Keratinocyte (primary cell): ENCODE results near the gene UBE3A.

Experiments used
- CTCF ChIP-seq, 3 experiments: IDR thresholded peaks in 1 of 3; conservative IDR thresholded peaks in 1 of 3; optimal IDR thresholded peaks in 1 of 3; 2 replicates in 2 of 3; 3 replicates in 1 of 3; pipeline versions ENCODE3 to v1.5.1; 2011; ENCODE audit warnings: low read length in 3 of 3, mild to moderate bottlenecking in 3 of 3, moderate library complexity in 2 of 3, control low read depth in 1 of 3, inconsistent platforms in 1 of 3; ENCODE audit not compliant: insufficient read depth in 2 of 3; ENCODE audit errors: extremely low read depth in 1 of 3
- EZH2 ChIP-seq: IDR thresholded peaks from one replicate; pipeline ENCODE4 v1.6.1; 2012; ENCODE audit warnings: inconsistent platforms, mild to moderate bottlenecking, low read length, moderate library complexity

GRCh38 chr15:25391971-25392721 lies 46.7 kb downstream of the UBE3A start:
- TF ChIP-seq CTCF (optimal IDR thresholded peaks at IDR 0.05 in 1 of 3, IDR thresholded peaks at IDR 0.05 in 1 of 3, conservative IDR thresholded peaks at IDR 0.05 in 1 of 3; ENCODE audit: extremely low read depth in 1 of 3, insufficient read depth in 2 of 3, low read length in 3 of 3) = no peak
- no peak for TF ChIP-seq EZH2
